Prostate gland (tissue), 2 donors: ENCODE data around the gene TEX29. TPM values are rescaled to one million over a fixed set of nuclear protein-coding genes. Genes with fewer than 3 reads are reported as not detected.

ENCODE experiments used
- DNase-seq: peaks from one replicate; pipeline ENCODE4 v3.0.0-alpha.2; 2019; ENCODE audit warnings: low spot score
- H3K27ac ChIP-seq, 2 donors: fragments of 200-600 bp; sonication (generic); 2 replicates each; pipeline ENCODE4 v1.5.1; 2017 to 2019
- H3K27me3 ChIP-seq: fragments of 200-600 bp; sonication (generic); replicated peaks from 2 replicates; pipeline ENCODE4 v1.5.1; 2019; ENCODE audit not compliant: insufficient read depth
- H3K36me3 ChIP-seq, 2 donors: fragments of 200-600 bp; sonication (generic); 1 replicate in 1 of 2; 2 replicates in 1 of 2; pipeline versions ENCODE4 v1.5.1 to v1.8.1; 2017 to 2019
- H3K4me1 ChIP-seq: fragments of 200-600 bp; sonication (generic); replicated peaks from 2 replicates; pipeline ENCODE4 v1.5.1; 2019
- H3K4me3 ChIP-seq, 2 donors: fragments of 200-600 bp; sonication (generic); 2 replicates each; pipeline ENCODE4 v1.5.1; 2017 to 2019
- H3K9me3 ChIP-seq: fragments of 200-600 bp; sonication (generic); 2 replicates; pipeline ENCODE4 v1.5.1; 2017
- CTCF ChIP-seq, 4 experiments: fragments of 200-600 bp in 2 of 4; fragments of 450-650 bp in 2 of 4; sonication (generic) in 2 of 4; IDR thresholded peaks; 1 replicate in 3 of 4; 2 replicates in 1 of 4; pipeline ENCODE4 v1.5.1; 2016 to 2019; ENCODE audit warnings: antibody characterized with exemption in 4 of 4, mild to moderate bottlenecking in 2 of 4, moderate library complexity in 2 of 4
- POLR2A ChIP-seq: fragments of 450-650 bp; IDR thresholded peaks from one replicate; pipeline ENCODE4 v1.6.1; 2016; ENCODE audit warnings: antibody characterized with exemption, mild to moderate bottlenecking
- POLR2AphosphoS5 ChIP-seq: sonication (generic); formaldehyde crosslinking; IDR thresholded peaks from one replicate; pipeline ENCODE4 v1.6.1; 2017; ENCODE audit warnings: antibody characterized with exemption
- WGBS: methylation state at CpG from one replicate; pipeline ENCODE4 v1.1.5; 2018; 5-methylcytosine and 5-hydroxymethylcytosine counted together
- intact Hi-C: fragments of 100-400 bp; cut with DNase I; formaldehyde crosslinking; loops from one replicate; pipeline ENCODE4 v1.14.2; 2022
- total RNA-seq, 2 donors: library from RNA; depleted of rRNA; stranded (reverse); fragments of >200 nt; gene quantifications; one replicate each; pipeline ENCODE4 v1.1.0, GENCODE V29; 2016

TEX29 gene
- total RNA-seq, 2 donors from 2014 or later = 1.4 TPM; not detected in 1

- Histone ChIP-seq H3K9me3 (no peaks in the 10 kb centered on the region), H3K27ac (no peak overlapping the region), H3K4me3 (no peak overlapping the region), H3K36me3 (no peaks in the 10 kb centered on the region), H3K27me3 (no peaks in the 10 kb centered on the region), H3K4me1 (no peaks in the 10 kb centered on the region)
- no peak for TF ChIP-seq CTCF (IDR thresholded peaks at IDR 0.05)
- no peak for TF ChIP-seq POLR2A
- TF ChIP-seq POLR2AphosphoS5 = no peak
- intact Hi-C loops = no loop called here
- DNase-seq = no peak
- 78% methylated on average over 20 of the region's 21 CpGs for WGBS
Measured at GRCh38 chr13:111383591-111384440, 63.4 kb downstream of the TEX29 start.

DNA sequence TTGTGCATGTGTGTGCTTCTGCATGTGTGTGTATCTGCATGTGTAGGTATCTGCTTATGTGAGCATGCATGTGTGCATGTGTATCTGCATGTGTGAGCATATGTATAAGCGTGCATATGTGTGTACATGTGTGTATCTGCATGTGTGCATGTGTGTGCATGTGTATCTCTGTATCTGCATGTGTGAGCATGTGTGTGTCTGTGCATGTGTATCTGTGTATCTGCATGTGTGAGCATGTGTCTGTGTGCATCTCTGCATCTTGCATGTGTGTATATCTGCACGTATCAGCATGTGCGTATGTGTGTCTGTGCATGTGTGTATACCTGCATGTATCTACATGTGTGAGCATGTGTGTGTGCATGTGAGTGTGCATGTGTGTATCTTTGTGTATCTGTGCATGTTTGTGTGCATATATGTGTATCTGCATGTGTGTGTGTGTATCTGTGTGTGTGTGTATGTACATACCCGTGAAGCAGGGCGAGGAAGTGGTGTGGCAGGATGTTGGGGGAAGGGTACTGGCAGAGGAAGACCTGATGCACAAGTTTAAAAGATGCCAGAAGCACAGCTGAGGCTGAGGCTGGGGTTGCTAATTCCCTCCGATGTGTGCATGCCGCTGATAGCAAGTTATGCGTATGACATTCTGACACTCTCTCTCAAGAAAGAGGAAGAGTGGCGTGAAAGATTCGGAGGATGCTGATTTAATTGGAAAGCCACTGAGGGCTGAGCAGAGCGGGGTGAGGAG, 64.2 kb downstream of the TEX29 start:
- DNase-seq = no peak
- intact Hi-C loops = no loop called here
- Histone ChIP-seq H3K4me3 (no peak overlapping the region), H3K27ac (no peak overlapping the region), H3K27me3 (no peaks in the 10 kb centered on the region), H3K9me3 (no peaks in the 10 kb centered on the region), H3K4me1 (no peaks in the 10 kb centered on the region), H3K36me3 (no peaks in the 10 kb centered on the region)
- TF ChIP-seq POLR2AphosphoS5 = no peak
- no peak for TF ChIP-seq POLR2A
- TF ChIP-seq CTCF (IDR thresholded peaks at IDR 0.05) = no peak
- 43% methylated on average over 11 of the region's 11 CpGs for WGBS

DNA sequence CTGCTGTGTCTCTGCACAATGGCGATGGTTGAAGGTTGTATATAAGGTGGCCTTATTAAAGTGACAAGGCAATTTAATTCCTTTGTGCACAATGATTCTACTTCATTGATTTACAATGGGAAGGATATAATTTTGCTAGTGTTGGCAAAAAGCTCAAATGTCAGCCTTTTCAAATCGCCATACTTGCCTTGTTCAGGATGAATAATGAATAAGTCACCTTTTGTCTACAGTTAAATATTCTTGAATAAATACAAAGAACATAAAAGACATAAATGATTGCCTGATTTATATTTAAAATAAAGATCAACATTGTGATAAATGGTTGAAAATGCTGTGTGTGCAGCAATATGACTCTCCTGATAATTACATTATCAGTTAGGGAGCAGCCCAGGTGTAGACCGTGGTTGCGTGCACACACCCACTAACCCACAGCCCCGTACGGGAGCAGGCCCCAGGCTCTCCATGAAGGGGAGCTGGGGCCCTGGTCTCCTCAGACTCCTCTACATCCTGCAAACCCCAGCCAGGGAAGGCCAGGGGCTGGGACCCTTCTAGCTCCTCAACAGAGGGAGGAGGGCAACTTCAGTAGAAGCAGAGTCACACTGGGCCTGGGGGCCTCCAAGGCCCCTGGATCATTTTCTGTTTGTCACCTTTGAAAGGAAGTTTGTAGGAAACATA, 64.9 kb downstream of the TEX29 start:
- H3K27ac ChIP-seq = no peak overlapping the region
- TF ChIP-seq POLR2A = no peak
- TF ChIP-seq CTCF (IDR thresholded peaks at IDR 0.05) = no peak
- TF ChIP-seq POLR2AphosphoS5 = no peak
- H3K36me3 ChIP-seq = no peaks in the 10 kb centered on the region
- no peaks in the 10 kb centered on the region for H3K27me3 ChIP-seq
- intact Hi-C loops = no loop called here
- 41% methylated on average over 6 of the region's 6 CpGs for WGBS
- no peaks in the 10 kb centered on the region for H3K4me1 ChIP-seq
- H3K4me3 ChIP-seq = no peak overlapping the region
- no peak for DNase-seq
- H3K9me3 ChIP-seq = no peaks in the 10 kb centered on the region

DNA sequence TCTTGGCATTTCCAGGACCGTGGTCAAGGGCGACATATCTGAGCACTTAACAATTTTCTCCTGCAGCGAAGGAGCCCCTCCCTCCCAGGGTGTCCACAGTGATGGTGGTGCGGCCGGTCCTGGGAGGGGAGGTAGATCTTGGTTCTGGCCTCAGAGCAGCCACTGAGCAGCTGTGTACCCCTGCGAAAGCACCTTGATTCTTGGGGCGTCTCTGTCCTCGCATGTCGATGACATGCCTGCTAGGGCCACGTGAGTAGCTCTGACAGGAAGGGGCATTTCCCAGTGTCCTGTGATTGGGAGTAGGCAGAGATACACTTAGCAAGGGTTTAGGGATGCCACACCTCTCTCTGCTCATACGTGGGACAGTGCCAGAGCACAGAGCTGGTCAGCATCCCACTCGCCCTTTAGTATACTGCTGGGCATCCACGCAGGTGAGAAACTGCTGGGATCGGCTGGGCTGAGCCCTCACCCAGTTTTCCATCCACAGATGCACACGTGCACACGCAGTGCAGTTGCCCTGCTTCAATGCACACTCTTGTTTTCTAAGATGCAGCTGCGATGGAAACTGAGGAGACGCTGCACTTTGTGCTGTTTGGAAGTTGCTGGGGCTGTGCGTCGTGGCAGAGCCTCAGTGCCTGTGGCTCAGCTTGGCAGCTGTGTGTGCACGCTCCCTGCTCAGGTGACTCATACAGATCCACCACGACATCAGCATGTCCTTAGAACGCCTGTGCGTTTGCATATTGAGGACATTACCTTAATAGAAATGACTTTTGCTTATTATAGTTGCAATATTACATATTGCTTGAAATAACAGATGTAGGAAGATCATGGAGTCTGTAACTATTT, 66.8 kb downstream of the TEX29 start:
- TF ChIP-seq CTCF (IDR thresholded peaks at IDR 0.05) (no peak), POLR2A (no peak), POLR2AphosphoS5 (no peak)
- no peak for DNase-seq
- no peaks in the 10 kb centered on the region for H3K9me3 ChIP-seq
- no peak overlapping the region for H3K27ac ChIP-seq
- H3K4me1 ChIP-seq = no peaks in the 10 kb centered on the region
- no peaks in the 10 kb centered on the region for H3K27me3 ChIP-seq
- 89% methylated on average over 24 of the region's 24 CpGs for WGBS
- no peaks in the 10 kb centered on the region for H3K36me3 ChIP-seq
- no peak overlapping the region for H3K4me3 ChIP-seq
- intact Hi-C loops = no loop called here
